RPMI7951 (cell line): ENCODE measurements around the gene BRD3OS. TPM values are rescaled to one million over a fixed set of nuclear protein-coding genes. Genes with fewer than 3 reads are reported as not detected.

Source experiments
- DNase-seq: peaks from one replicate; pipeline ENCODE4 v3.0.0-alpha.2; 2012; ENCODE audit warnings: low read depth
- total RNA-seq: library from RNA; depleted of rRNA; stranded (reverse); fragments of >200 nt; shearing (Covaris generic); gene quantifications from 2 replicates; pipeline ENCODE4 v1.2.3, GENCODE V29; 2014

BRD3OS gene
- total RNA-seq, 1 experiment from 2014 or later = 16.7 TPM

DNA sequence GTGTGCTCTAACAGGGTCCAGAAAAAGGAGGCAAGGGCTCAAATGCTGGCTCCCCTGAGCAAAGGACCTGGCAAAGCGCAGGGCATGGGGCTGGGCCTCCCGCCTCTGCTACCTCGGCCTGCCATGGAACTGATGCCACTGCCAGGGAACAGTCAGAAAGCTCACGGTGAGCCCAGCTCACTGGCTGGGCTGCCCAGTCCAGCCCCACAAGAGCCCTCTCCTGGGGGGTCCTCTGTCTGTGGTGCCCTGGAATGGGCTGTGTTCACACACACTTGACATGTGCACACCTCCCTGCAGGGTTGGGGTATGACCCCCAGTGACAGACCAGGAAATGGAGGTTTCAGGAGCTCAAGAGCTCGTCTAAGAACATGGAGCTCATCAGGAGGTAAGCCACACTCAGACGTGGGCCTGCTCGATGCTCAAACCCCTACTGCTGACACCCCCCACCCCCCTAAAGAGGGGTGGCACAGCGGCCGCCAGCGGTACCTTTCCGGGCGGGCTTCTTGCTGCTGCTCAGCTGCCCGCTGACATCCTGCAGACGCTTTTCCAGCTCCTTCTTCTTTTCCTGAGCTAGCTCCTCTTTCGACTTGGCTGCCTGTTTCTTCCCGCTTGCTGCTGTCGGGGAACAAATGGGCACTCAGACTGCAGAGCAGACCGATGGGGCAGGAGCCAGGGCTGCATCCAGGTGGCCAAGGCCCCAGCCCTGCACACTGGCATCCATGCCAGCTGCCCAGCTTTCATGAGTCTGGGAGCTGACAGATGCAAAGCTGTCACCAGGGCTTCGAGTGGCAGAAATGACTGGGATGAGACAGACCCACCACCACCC is 9.1 kb downstream of the BRD3OS start:
- no peak for DNase-seq

DNA sequence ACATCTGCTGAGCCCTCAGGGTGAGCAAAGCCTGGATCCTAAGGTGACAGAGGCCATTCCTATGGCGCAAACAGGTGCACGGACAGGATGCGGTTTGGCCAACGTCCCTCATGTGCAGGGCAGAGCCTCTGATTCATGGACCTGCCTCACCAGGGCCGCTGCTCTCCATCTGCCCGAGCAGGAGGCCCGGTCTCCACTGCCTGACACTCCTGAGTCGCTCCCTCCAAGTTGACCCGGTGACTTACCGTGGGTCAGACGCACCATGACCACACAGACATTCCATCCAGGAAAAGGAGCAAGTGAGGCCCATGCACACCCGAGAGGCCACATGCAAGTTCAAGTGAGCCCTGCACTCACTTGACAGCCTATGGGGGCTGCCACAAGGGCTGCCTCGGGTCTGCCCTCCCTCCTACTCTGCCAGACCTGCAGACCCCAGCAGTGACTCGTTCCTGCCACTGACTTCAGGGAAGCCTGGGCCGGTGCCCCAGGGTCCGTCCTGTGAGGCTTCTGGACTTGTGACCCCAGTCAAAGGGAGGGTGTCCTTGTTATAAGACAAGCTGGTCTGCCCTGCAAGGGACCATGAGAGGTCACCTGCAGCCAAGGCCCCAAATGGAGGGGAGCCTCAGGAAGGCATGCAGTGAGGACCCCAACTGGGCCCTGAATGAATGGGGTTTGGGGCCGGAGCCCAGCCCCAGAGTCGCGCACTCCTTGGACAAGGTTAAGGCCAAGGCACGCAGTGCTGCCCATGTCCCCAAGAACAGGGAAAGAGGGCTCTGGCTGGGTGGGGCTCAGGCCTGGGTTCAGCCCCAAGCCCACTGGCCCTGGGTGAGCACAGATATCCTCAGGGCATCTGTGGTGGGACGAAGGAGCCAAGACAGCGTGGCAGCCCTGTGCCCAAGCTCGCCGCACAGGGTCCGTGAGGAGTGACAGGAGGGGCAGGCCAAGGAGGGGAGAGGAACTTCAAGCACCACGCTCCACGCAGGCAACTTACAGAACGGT is 10.1 kb downstream of the BRD3OS start:
- no peak for DNase-seq

DNA sequence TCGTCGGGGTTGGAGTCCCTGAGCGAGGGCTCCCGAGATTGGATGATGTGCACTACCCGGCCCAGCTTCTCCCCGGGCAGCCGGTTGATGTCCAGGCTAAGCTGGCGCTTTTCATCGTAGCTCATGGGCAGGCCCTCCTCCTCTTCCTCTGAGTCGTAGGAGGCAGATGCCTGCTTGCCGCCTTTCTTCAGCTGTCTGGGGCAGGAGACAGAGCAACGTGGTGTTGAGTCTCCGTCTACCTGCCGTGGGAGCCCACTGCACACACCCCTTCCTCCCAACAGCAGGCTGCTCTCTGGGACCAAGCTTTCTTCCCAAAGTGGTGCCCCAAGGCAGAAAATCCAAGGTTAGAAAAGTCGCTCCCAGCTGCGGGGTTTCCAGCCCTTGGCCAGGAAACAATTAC is 10.8 kb downstream of the BRD3OS start:
- DNase-seq = no peak

DNA sequence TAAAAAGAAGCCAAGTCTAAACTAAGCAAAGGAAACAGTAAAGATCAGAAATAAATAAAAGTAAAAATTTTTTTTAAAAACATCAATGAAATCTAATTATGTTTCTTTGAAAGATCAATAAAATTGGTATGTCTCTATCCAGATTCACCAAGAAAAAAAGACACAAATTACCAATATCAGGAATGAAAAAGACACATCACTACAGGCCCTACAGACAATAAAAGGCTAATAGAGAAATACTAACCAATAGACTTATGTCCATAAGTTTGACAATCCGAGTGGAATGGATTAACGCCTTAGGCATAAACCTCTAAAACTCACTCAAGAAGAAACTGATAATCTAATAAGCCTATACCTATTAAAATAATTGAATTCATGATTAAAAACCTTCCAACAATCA is 12.4 kb downstream of the BRD3OS start:
- DNase-seq = no peak

DNA sequence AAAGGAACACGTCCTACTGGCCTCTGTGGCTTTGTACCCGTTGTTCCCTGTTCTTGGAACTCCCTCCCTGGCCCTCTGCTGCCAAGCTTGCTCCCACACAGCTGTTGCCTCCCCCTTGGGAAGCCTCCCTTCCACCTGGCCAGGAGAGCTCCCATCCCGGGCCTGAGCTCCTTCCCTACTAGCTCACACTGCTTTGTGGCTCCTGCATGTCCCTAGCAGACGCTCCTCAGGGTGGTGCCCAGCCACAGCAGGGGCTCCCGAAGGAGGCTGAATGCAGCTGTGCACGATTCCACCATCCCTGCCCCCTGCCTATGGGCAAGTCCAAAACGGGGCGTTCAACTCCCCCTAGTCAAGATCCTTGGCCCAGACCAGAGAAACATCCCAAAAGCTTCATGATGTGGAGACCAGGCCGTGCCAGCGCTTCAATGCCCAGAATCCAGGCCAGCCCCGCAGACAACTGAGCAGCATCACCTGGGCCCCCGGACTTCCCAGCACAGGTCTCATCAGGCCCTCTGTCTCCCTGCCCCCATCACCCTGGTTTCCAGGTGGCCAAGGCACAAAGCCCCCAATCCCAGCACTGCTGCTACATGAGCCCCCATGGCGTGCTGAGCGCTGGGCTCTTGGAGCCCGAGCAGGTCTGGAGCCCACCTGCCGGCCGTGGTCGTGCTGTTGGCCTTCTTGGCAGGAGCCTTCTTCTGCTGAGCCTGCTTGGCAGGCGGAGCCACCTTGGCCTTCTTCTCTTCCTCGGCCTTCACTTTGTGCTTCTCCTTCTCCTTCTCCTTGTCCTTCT is 14.3 kb downstream of the BRD3OS start:
- DNase-seq = no peak

DNA sequence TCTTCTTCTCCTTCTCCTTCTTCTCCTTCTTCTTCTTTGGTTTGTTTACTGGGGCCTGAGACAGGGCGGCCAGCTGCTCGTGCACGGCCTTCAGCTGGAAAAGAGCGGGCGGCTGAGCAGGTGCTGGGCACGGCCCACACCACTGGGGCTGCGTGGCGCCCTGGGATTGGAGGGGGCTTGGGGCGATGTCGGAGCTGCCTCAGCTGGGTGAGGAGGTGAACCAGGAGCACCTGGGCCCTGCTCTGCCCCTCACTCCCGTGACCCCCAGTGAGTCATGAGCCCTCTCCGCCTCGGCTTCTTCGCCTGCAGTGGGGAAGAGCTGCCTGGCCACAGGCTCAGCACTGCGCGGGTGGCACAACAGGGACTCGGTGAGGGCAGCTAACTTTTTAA is 14.9 kb downstream of the BRD3OS start:
- no peak for DNase-seq

DNA sequence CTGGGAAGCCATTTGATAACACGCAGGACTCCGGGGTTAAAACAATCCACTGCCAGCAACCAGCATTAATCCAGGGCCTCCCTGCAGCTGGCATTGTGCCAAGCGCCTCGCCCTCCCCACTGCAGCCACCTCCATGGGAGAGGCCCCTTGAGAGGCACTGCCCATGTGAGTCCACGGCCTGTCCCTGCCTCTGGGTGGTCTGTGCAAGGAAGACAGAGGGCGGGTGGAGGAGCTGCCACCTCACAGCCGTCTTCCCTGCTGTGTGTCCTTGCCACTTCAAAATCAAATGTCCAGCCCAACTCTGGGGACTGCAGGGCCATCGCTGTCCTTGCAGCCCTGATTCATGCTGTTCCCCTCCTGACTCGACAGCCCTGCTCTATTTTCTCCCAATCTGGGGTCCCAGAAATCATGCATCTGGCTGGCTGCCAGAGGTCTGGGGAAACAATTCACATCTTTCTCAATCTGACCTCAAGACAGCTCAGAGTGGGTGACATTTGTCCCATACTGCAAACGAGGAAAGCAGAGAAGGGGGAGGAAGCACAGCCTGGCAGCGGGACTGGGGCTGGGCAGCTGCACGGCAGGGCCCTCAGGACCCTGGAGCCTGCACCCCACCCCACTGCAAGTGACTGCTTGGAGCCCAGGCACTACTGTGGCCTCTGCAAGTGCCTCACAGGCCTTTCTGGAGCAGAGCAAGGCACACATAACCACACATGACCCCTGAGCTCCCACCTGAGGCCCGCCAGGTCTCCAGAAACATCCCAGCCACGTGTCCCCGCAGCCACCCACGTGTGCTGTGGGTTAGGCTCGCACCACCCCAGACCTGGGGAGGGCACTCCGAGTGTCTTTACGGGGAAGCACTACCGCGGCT is 15.7 kb downstream of the BRD3OS start:
- no peak for DNase-seq

DNA sequence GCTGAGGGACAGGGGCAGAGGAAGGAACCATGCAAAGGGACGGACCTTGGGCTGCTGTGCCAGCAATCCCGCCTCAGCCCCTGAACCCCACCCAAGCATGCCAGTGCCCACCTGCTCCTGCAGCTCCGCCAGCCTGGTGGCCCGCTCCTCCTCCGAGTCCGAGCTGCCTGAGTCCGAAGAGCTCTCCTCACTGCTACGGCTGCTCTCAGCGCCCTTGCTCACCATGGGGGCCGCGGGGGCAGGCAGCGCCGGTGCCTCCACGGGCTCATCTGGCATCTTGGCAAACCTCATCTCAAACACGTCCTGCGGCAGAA is 16.3 kb downstream of the BRD3OS start:
- DNase-seq = no peak

DNA sequence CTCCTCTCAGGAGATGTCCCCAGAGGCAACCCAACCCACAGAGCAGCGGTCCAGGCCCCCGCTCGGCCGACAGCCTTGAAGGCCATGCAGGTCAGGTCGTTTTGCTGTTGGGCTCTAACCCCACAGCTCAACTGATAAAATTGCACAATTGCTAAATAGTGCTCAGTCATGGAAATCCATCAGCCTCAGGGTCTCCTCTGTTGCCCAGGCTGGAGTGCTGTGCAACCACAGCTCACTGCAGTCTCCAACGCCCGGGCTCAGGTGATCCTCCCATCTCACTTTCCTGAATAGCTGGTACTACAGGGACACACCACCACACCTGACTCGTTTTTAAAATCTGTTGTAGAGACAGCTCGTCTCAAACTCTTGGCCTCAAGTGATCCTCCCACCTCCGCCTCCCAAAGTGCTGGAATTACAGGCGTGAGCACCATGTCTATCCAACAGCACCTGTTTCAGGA is 18.3 kb downstream of the BRD3OS start:
- no peak for DNase-seq

DNA sequence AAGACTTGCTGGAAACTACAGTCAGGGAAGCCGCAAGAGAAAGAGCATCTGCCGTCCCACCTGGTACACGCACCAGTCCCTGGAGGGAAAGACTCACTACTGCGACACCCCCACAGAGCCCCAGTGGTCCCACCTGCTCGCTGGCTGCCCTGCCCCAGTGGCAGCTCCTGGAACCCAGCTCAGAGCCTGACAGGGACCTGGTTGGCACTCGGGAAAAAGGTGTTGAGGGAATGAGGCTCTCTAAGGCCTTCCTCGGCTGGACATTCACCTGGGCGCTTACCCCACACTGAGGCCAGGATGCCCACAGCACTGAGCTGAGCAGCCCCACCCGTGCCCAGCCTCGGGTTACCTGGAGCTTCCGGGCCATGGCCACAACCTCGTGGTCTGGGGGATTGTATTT is 19.7 kb downstream of the BRD3OS start:
- no peak for DNase-seq

DNA sequence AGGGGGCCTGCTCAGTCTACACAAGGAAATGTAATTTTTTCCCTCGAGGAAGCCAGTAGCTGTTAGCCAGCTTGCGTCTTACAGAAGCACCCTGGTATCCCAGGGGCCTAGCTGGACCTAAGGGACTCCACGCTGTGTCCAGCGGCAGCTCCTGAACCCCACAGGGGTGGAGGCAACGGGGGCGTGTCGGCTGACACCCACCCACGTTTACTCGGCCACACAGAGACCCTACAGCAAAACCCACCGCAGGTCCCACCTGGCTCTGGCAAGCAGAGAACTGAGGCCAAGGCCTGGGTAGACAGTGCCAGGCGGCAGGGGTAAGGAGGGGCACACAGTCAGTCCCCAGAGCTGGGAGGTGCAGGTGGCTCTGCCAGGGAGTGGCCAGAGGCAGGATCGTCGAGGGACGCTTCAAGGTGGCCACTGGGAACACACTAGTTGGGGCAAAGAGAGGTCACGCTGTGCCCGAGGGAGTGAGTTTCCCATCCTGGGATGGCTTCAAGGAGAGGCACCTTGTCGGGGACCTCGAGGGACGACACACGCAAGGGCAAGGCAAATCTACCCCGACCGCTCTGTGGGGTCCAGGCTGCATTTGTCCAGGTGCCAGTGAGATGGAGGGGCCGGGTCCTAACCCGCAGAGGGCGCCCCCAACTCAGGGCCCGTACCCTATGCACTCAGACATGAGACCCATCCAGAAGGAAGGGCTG is 20.7 kb downstream of the BRD3OS start:
- DNase-seq = no peak

DNA sequence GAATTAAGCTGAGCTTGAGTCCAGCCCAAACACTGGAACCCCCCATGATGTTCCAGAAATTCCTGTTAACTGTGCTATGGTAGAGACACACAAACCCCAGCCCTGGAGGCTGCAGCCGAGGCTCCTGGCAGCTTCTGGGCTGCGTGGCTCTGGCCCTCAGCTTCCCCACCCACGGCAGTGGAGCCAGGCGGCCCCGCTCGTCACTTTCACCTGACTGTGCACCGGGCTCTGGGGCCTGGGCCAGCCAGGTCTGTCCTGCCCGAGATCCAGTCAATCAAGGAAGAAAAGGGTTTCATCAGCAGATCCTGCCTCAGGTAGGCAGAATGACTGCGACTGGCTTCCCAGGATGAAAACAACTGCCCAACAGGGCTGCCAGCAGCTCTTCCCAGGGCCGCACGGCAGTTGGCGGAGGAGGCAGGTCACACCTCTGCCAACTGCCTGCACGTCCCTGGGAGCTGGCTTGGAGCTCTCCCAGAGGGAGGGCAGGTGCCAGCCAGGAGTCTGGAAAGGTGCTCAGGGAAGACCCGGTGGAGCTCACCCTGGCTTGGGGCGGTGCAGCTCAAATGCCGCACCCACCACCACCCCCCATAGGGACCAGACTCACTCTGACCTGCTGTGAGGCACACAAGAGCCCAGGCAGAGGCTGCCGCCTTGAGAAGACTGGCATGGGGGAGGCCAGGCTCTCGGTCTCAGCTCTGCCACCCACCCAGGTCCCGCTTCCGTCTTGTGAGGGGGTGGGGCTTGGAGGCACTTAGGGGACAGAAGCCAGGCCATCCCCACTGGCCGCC is 21.8 kb downstream of the BRD3OS start:
- no peak for DNase-seq

DNA sequence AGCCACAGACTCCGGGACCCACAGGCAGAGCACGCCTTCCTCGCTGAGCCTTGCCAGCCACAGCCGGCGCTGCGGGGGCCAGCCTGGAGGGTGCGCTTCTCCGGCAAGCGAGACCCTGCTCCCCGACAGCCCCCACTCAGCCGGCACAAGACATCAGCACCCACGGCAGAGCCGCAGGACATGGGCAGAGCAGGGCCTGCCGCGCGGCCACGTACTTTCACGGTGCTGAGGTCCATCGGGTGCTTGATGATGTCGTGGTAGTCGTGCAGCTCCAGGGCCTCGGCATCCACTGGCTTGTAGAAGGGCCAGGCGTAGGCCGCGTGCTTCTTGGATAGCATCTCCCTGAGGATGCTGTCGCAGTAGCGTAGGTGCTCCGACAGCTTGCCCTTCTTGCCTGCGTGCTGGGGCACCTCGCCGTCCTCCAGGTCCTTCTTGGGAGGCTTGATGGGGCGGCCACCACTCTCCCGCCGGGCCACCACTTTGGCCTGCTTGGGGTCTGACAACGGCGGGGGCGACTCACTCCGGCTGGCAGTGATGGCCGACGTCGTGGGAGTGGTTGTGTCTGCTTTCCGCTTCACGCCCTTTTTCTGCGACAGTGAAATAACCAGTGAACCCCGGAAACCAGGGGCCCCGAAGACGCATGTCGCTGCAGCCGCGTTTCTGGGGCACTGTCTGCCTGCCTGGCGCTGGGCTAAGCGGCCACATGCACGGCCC is 22.7 kb downstream of the BRD3OS start:
- DNase-seq = no peak

DNA sequence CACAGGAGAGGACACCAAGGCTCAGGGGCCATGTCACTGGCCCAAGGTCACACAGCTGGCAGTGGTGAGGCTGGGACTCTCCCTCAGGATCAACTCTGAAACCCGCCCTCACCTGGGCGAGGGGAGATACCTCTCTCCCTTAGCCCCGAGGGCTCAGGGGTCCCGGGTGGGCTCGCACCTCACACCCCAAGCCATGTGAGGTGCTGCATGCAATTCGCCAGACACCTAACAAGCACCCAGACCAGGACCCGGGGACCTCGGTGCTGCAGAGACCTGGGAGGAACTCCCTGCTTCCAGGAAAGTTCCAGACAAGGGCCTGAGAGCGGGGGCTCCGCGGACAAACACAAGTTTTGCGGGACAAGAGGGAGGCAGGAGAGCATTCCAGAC is 23.3 kb downstream of the BRD3OS start:
- DNase-seq = no peak

DNA sequence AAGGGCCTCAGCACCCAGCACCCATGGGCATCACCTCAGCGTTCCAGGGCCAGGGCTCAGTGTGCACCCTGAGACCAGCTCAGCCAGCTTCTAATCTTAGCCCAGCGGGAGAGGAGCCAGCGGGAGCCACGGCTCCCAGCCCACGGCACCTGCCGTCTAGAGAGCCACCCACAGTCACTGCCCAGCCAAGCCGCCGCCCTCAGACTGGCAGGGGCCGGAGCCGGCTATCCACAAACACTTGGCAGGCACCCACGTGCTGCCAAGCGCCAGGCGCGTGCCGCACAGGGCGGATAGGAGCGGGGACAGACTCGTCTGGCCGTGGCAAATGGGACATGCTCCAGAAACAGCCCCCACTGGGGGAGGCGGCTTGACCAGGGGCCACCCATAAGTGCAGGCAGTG is 24.0 kb downstream of the BRD3OS start:
- no peak for DNase-seq

DNA sequence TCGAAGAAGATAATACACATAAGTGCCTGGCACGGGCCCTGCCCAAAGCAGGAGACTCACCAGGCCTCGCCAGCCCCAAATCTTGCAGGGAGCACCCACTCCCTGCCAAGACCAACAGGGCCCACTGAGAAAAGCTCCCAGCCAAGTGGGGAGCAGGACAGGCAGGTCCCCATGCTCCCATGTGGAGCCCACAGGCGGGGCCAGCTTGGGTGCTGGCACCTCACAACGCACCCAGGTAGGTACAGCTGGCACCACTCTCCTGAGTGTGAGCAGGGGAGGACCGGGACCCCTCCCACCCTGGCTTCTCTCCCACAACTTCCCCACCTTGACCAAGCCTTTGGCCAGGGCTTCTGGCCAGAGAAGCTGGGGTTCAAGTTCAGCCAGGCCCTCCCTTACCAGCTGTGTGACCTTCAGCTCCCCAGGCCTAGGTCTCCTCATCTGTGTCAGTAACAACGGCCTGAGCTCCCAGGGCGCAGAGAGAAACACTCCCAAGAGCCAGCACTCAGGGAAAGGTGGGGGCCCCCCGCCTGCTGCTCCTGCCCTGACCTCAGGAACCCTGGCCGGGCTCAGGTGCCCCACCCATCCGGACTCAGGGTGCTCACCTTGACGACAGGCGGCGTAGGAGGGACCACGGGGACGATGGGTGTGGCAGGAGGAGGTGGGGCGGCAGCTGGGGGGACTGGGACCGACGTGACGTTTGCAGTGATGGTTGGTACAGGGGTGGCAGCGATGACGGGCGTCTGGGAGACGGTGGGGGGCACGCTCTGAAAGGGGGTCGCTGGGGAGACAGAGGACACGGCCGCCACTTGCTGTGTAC is 24.7 kb downstream of the BRD3OS start:
- DNase-seq = no peak

DNA sequence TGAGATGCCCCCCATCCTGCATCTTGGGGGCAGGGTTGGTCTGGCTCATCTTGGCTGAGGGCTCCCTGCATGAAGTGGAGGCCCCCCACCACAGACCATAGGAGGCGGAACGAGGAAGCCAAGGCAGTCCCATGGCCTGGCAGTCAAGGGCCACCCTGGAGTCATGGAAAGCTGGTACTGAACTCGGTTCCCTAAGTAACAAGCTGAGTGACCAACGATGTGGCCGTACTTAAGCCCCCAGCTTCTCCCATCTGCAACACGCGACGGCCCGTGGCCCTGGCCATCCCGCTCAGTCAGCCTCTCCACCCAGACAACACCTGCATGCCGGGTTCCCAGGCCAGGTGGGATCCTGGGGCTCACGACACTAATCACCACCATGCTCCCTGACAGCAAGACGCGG is 25.4 kb downstream of the BRD3OS start:
- no peak for DNase-seq

DNA sequence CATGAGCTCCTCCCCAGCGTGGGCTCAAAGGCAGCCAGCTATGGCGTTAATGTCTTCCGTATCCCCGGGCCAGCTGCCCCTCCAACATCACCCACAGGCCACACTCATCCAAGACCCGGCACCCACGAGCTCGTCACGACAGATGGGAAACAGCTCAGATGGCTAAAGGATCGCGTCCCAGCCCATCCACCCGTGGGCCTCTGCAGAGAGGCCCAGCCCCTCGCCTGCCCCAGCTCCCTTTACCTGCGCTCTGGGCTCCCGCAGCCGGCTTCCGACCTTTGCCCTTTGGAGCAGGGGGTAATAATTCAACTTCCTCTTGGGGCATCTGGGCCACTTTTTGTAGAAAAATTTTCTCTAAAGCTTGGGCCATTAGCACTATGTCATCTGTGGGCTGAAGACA is 26.0 kb downstream of the BRD3OS start:
- no peak for DNase-seq
